ENCODE measurements around the gene LRRC8B.
"Not testable (repeated sequence)": the region's sequence is repeated elsewhere in the genome, so short reads cannot be mapped to it uniquely, and the experiment has no call there.

Gene LRRC8B

GRCh38 chr1:89524369-89525168 is at the start of gene LRRC8B:
Gene LRRC8B, plus strand, starts transcription at chr1:89524829. Its CDS starts 57,822 bp downstream, at chr1:89582651.
- DNase-seq = peak; percentile 91

- no peak for DNase-seq
These were observed 49.4 kb upstream of the LRRC8B start for GRCh38 chr1:89475269-89475668.

DNA sequence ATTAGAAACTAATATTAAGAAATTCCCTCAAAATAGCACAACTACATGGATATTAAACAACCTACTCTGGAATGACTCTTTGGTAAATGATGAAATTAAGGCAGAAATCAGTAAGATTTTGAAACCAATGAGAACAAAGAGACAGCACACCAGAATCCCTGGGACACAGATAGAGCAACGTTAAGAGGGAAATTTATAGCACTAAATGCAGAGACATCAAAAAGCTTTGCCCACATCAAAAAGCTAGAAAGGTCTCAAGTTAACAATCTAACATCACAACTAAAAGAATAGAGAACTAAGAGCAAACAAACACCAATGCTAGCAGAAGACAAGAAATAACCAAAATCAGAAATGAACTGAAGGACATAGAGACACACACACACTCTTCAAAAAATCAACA is 48.6 kb upstream of the LRRC8B start:
- no peak for DNase-seq

GRCh38 chr1:89483010-89483756 is 41.4 kb upstream of the LRRC8B start:
- peak; percentile 66 to 74 for DNase-seq

- no peak for DNase-seq
These were observed 40.9 kb upstream of the LRRC8B start for GRCh38 chr1:89483757-89484077.

DNA sequence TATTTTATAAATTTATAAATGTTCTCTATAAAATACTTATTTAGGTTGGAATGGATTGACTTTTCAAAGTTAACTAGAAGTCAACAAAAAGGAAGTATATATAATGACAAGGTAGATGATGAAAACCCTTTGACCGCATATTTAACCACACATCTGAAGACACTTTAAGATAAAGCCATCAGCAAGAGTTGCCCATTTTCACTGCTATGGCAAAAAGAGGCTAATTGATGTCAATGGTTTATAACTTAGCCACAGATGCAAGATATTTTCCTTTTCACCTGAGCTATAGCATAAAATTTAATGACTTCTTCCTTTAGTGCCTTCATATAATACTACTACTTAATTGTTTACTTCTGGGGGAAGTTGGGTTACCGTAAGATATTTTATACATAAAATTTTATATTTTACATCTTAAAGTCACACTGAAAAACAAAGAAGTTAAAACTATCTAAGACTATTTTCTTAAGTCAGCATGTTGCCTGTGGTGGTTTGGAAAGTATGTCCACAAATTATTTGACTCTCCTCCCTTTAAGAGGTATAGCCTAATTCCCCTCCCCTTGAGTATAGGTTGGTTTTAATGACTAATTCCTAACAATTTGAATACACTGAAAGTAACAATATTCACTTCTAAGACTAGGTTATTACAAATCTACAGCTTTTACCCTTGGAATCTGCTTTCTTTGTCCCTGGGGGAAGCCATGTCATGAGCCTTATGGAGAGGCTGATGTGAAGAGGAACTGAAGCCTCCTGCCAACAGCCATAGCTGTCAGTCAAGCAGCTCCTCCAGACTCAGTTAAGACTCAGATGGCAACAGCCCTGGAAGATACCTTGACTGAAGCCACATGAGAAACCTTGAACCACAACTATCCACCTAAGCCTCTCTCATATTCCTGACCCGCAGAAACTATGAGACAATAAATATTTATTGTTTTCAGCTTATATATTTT is 40.3 kb upstream of the LRRC8B start:
- no peak for DNase-seq

DNA sequence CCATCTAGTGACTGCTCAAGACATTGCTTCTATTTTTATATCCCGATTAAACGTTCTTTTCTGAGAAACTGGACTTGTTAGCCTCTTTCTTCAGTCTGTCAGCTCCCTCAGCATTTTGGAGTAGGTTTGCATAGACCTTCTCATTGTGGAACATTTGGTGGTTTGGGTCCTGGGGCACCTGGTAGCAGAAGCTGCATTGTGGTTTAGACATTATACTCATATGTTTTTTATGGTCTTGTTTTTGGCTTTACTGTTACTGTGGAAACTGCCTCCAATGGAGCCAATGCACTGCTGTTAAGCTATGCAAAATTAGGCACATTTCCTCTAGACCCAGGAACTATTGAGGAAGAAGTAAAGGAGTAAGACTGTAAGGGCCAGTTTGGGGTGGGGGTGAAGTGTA is 36.7 kb upstream of the LRRC8B start:
- DNase-seq = no peak

- peak in 1 of 2 donors; percentile 29 for DNase-seq
These were observed 35.4 kb upstream of the LRRC8B start for GRCh38 chr1:89489047-89489729.

- DNase-seq = no peak
These were observed 34.2 kb upstream of the LRRC8B start for GRCh38 chr1:89490389-89490788.

GRCh38 chr1:89499320-89499719 is 25.3 kb upstream of the LRRC8B start:
- DNase-seq = no peak

DNA sequence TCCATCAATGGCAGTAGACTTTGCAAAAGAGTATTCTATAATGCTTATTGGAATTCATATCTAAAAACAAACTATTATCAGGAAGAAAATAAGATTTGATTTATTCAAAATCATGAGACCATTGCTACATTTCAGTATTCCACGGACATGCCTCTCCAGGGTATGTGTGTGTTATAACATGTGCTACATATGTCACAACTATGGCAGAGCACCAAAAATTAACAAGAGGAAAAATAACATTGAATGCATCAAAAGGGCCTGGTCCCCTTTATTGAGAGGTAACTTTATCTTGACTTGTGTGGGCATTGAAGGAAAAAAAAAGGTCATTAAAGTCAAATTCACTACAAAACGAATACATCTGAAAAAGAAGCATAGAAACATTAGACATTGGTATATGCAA is 22.6 kb upstream of the LRRC8B start:
- DNase-seq = no peak

- no peak for DNase-seq
These were observed 21.7 kb upstream of the LRRC8B start for GRCh38 chr1:89502895-89503294.

DNA sequence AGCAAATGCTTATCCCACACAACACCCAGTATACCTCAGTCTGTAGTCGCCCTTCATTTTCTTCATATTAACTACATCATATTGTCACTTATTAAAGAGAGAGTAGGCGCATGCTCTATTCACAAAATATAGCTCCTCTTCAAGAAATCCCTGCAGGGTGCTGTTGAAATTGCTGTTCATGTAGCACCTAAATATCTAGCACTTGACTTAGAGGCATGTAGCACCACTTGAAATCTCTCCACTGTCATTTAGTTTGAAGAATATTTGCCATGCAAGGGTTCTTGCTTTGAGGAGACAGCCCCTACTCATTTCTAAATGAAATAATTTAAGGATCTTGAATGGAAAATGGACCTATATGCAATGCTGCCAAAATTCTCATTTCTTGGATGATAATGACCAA is 20.9 kb upstream of the LRRC8B start:
- DNase-seq = no peak

GRCh38 chr1:89510061-89510460 is 14.6 kb upstream of the LRRC8B start:
- not testable (repeated sequence) for DNase-seq

DNA sequence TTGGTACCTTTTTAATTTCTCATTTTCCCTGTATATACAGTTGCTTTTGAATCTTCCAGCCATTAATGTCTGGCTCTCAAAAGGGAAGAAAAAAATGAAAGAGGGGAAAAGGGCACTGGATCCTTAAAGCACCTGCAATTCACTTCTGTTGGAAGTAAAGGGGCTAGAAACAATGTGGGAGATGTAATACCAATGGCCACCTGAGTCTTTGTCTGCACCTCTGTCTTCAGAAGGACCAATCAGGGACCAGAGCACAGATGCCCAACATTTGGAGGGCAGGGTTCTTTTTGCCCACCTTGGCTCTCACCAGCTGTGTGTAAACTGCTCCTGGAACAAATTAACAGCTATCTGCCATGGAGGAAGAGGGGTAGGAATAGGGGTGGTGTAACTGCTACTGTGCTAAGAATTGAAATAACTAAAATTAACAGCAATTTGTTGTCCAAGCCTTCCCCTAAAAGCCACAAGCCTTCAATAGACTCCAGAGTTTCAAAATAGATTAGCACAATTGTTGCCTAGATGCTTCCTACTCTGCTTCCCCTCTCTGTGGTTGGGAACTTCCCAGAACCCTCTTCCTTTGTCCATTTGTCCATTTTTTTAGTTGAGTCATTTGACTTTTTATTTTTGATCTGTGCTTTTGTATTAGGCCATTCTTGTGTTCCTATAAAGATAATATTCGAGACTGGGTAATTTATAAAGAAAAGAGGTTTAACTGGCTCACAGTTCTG is 11.5 kb upstream of the LRRC8B start:
- DNase-seq = no peak

- no peak for DNase-seq
These were observed 8.6 kb upstream of the LRRC8B start for GRCh38 chr1:89516055-89516454.

DNA sequence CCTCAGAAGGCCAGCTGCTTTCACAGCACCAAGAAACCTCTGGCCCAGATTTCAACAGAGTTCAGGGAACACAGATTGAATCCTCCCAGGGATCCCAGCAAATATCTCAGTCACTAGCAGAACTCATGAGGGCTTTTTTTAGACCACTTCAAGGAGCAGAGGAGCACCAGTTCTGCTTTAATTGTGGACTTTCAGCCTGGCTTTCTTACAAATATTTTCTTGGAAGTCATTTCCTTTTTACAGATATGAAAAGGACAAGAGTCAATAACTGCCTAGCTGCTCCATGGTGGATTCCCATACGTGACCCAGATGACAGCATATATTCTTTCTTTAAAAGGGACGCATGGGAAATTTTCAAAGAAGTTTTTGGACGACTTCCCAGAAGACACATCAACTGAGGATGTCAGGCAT is 6.4 kb upstream of the LRRC8B start:
- no peak for DNase-seq

GRCh38 chr1:89519779-89520358 is 4.8 kb upstream of the LRRC8B start:
- peak; percentile 54 to 65 for DNase-seq

- not testable (repeated sequence) for DNase-seq
These were observed 2.7 kb upstream of the LRRC8B start for GRCh38 chr1:89521977-89522376.

- DNase-seq = peak; percentile 66 to 71
These were observed 859 bp upstream of the LRRC8B start for GRCh38 chr1:89523572-89524368.

All from CD4-positive, alpha-beta T cell treated with Interleukin-1 beta for 1 hour (primary cell).